Panc1 (cell line): ENCODE measurements around the gene FGF14. TPM values are rescaled to one million over a fixed set of nuclear protein-coding genes. Genes with fewer than 3 reads are reported as not detected.

Experiments
- ATAC-seq: fragments of 200-7000 bp; cut with Tn5 transposase; 2 replicates; pipeline ENCODE4 v1.9.1; 2020; ENCODE audit warnings: mild to moderate bottlenecking, moderate library complexity
- BruUV-seq: library from RNA; stranded (reverse); fragments of 400-500 nt; replicated peaks from 2 replicates; lab custom pipeline; 2021; lab: Mats Ljungman, UMichigan
- CTCF ChIA-PET: fragments of 300-600 bp; sonication (Branson Sonifier 250); formaldehyde crosslinking; loops from one replicate; lab custom pipeline; 2022; ENCODE audit warnings: antibody characterized with exemption; lab: Charles Lee
- POLR2A ChIA-PET: fragments of 300-600 bp; sonication (Branson Sonifier 250); formaldehyde crosslinking; loops from one replicate; lab custom pipeline; 2022; ENCODE audit warnings: antibody characterized with exemption; lab: Charles Lee
- DNase-seq: peaks from one replicate; pipeline ENCODE4 v3.0.0-alpha.2; 2010; ENCODE audit warnings: low read depth, low spot score
- H3K27ac ChIP-seq: 2 replicates; pipeline ENCODE4 v1.5.1; 2011; ENCODE audit warnings: mild to moderate bottlenecking, low read length, inconsistent platforms
- H3K27me3 ChIP-seq: fragments of 200-500 bp; sonication (Bioruptor generic); 2 replicates; pipeline ENCODE4 v1.6.0; 2014; ENCODE audit warnings: low read length, inconsistent platforms; ENCODE audit not compliant: control insufficient read depth, insufficient read depth
- H3K36me3 ChIP-seq: fragments of 200-500 bp; sonication (Bioruptor generic); 2 replicates; pipeline ENCODE4 v1.5.1; 2014; ENCODE audit warnings: inconsistent platforms, mild to moderate bottlenecking, low read length, moderate library complexity; ENCODE audit not compliant: control insufficient read depth, insufficient read depth
- H3K4me1 ChIP-seq: 2 replicates; pipeline ENCODE4 v1.5.1; 2011; ENCODE audit warnings: inconsistent platforms, mild to moderate bottlenecking, low read length, moderate library complexity; ENCODE audit not compliant: control insufficient read depth, insufficient read depth
- H3K4me3 ChIP-seq, 2 experiments: 2 replicates each; pipeline ENCODE4 v1.5.1; 2011 to 2012; ENCODE audit warnings: low read depth in 2 of 2, low read length in 2 of 2, mild to moderate bottlenecking in 2 of 2, inconsistent platforms in 1 of 2, moderate library complexity in 1 of 2
- H3K9me3 ChIP-seq: fragments of 200-500 bp; sonication (Bioruptor generic); 2 replicates; pipeline ENCODE4 v1.5.1; 2014; ENCODE audit warnings: low read depth, mild to moderate bottlenecking, inconsistent platforms, low read length, moderate library complexity; ENCODE audit not compliant: control insufficient read depth, insufficient read depth
- POLR2AphosphoS5 ChIP-seq: IDR thresholded peaks from 2 replicates; pipeline ENCODE4 v1.6.1; 2012; ENCODE audit warnings: mild to moderate bottlenecking, low read depth, low read length, moderate library complexity
- SIN3A ChIP-seq: IDR thresholded peaks from 2 replicates; pipeline ENCODE4 v1.6.1; 2012; ENCODE audit warnings: low read depth, mild to moderate bottlenecking, low read length, moderate library complexity, borderline replicate concordance; ENCODE audit not compliant: insufficient read depth
- TCF7L2 ChIP-seq: IDR thresholded peaks from 2 replicates; pipeline ENCODE4 v1.6.1; 2011; ENCODE audit warnings: mild to moderate bottlenecking, low read depth, low read length, inconsistent platforms
- in situ Hi-C: cut with HindIII; loops from 2 replicates; pipeline ENCODE4 v1.10.0; 2016; ENCODE audit warnings: low sequenced_read_pairs, low pct_unique_long_range_greater_than_20kb
- intact Hi-C: fragments of 100-400 bp; cut with micrococcal nuclease; formaldehyde crosslinking; loops from one replicate; pipeline ENCODE4 v1.10.0; 2022; ENCODE audit not compliant: unreplicated experiment
- total RNA-seq: library from RNA; stranded (reverse); gene quantifications from one replicate; pipeline ENCODE4 v1.2.1, GENCODE V29; 2021; ENCODE audit not compliant: unreplicated experiment
- TF ChIP-seq, protein P1 (sequence below), 2 experiments: IDR thresholded peaks; 2 replicates each; pipeline ENCODE4 v1.6.1; 2011 to 2012; ENCODE audit warnings: low read depth in 2 of 2, control low read depth in 1 of 2, low read length in 1 of 2, mild to moderate bottlenecking in 1 of 2, moderate library complexity in 1 of 2; ENCODE audit not compliant: insufficient read depth in 1 of 2
- TF ChIP-seq, protein P2 (sequence below): fragments of 450-650 bp; IDR thresholded peaks from 2 replicates; pipeline ENCODE4 v1.5.1; 2017; ENCODE audit warnings: mild to moderate bottlenecking

FGF14 gene
- total RNA-seq, 1 experiment from 2014 or later = 0.03 TPM

DNA sequence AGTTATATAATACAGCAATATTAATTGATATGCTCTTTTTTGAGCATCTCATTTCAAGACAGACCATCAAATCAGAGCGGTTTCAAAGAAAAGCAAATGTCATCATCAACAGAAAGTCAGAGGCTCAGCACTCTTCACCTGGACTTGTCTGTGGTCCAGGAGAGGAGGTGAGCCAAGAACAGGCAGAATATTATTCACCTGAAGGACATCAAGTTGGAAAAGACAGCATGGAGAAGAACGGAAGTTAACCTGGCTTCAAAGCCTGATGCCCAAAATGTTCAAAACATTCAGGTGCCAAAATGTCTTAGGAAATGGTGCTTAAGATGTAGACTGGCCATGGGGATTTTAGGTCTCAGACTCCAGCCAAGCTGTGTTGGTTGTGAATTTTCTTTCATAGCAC is 40.7 kb downstream of the FGF14 start:
- BruUV-seq = no TSS peak
- Histone ChIP-seq H3K4me1 (no peaks in the 10 kb centered on the region), H3K9me3 (no peaks in the 10 kb centered on the region), H3K36me3 (no peaks in the 10 kb centered on the region), H3K27ac (no peak overlapping the region), H3K27me3 (no peaks in the 10 kb centered on the region), H3K4me3 (no peak overlapping the region)
- in situ Hi-C loops = no loop called here
- ChIA-PET POLR2A (no interaction called here), CTCF (no interaction called here)
- TF ChIP-seq, protein P1, sequence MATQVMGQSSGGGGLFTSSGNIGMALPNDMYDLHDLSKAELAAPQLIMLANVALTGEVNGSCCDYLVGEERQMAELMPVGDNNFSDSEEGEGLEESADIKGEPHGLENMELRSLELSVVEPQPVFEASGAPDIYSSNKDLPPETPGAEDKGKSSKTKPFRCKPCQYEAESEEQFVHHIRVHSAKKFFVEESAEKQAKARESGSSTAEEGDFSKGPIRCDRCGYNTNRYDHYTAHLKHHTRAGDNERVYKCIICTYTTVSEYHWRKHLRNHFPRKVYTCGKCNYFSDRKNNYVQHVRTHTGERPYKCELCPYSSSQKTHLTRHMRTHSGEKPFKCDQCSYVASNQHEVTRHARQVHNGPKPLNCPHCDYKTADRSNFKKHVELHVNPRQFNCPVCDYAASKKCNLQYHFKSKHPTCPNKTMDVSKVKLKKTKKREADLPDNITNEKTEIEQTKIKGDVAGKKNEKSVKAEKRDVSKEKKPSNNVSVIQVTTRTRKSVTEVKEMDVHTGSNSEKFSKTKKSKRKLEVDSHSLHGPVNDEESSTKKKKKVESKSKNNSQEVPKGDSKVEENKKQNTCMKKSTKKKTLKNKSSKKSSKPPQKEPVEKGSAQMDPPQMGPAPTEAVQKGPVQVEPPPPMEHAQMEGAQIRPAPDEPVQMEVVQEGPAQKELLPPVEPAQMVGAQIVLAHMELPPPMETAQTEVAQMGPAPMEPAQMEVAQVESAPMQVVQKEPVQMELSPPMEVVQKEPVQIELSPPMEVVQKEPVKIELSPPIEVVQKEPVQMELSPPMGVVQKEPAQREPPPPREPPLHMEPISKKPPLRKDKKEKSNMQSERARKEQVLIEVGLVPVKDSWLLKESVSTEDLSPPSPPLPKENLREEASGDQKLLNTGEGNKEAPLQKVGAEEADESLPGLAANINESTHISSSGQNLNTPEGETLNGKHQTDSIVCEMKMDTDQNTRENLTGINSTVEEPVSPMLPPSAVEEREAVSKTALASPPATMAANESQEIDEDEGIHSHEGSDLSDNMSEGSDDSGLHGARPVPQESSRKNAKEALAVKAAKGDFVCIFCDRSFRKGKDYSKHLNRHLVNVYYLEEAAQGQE (IDR thresholded peaks at IDR 0.05; ENCODE audit: insufficient read depth in 1 of 2, low read depth in 2 of 2, low read length in 1 of 2) = no peak
- intact Hi-C loops = no loop called here
- ATAC-seq = no peak
- no peak for DNase-seq

DNA sequence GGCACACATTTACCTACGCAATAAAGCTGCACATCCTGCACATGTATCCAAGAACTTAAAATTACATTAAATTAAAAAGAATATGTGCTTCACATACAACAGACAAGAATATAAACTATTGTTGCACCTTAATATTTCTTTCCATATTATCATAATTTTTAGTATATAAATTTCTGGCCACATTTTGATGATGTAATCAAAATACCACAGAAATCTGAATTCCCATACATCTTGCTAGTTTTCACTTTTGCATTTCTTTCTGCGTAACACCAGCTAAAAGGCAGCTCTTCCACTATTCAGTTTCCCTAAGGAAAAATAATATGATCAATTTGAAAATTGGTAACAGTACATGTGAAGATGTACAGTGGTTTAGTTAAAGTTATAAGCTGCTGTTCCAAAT is 42.6 kb downstream of the FGF14 start:
- BruUV-seq = no TSS peak
- ATAC-seq = no peak
- ChIA-PET POLR2A (no interaction called here), CTCF (no interaction called here)
- TF ChIP-seq, protein P2, sequence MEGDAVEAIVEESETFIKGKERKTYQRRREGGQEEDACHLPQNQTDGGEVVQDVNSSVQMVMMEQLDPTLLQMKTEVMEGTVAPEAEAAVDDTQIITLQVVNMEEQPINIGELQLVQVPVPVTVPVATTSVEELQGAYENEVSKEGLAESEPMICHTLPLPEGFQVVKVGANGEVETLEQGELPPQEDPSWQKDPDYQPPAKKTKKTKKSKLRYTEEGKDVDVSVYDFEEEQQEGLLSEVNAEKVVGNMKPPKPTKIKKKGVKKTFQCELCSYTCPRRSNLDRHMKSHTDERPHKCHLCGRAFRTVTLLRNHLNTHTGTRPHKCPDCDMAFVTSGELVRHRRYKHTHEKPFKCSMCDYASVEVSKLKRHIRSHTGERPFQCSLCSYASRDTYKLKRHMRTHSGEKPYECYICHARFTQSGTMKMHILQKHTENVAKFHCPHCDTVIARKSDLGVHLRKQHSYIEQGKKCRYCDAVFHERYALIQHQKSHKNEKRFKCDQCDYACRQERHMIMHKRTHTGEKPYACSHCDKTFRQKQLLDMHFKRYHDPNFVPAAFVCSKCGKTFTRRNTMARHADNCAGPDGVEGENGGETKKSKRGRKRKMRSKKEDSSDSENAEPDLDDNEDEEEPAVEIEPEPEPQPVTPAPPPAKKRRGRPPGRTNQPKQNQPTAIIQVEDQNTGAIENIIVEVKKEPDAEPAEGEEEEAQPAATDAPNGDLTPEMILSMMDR = no peak
- TF ChIP-seq, protein P1 (IDR thresholded peaks at IDR 0.05; ENCODE audit: insufficient read depth in 1 of 2, low read depth in 2 of 2, low read length in 1 of 2) = no peak
- no peak for TF ChIP-seq TCF7L2
- no peak for TF ChIP-seq POLR2AphosphoS5
- TF ChIP-seq SIN3A = no peak
- no peak overlapping the region for H3K27ac ChIP-seq
- H3K36me3 ChIP-seq = no peaks in the 10 kb centered on the region
- H3K27me3 ChIP-seq = no peaks in the 10 kb centered on the region
- intact Hi-C loops = no loop called here
- H3K4me1 ChIP-seq = no peaks in the 10 kb centered on the region
- in situ Hi-C loops = no loop called here
- DNase-seq = no peak
- no peaks in the 10 kb centered on the region for H3K9me3 ChIP-seq
- no peak overlapping the region for H3K4me3 ChIP-seq
